Ishikawa (cell line): Measurements from ENCODE around the gene RFESD.

Source experiments
- CEBPB ChIP-seq: IDR thresholded peaks from 2 replicates; pipeline ENCODE4 v1.6.1; 2012
- CREB1 ChIP-seq: IDR thresholded peaks from 2 replicates; pipeline ENCODE4 v1.6.1; 2012; ENCODE audit warnings: low read depth
- EGR1 ChIP-seq: IDR thresholded peaks from 2 replicates; pipeline ENCODE4 v1.6.1; 2012
- EP300 ChIP-seq: IDR thresholded peaks from 2 replicates; pipeline ENCODE4 v1.6.1; 2012; ENCODE audit warnings: borderline replicate concordance
- FOXM1 ChIP-seq: IDR thresholded peaks from 2 replicates; pipeline ENCODE4 v1.6.1; 2012; ENCODE audit warnings: low read depth, borderline replicate concordance
- MAX ChIP-seq: IDR thresholded peaks from 2 replicates; pipeline ENCODE4 v1.6.1; 2012
- NFIC ChIP-seq: IDR thresholded peaks from 2 replicates; pipeline ENCODE4 v1.6.1; 2012
- RAD21 ChIP-seq: IDR thresholded peaks from 2 replicates; pipeline ENCODE4 v1.6.1; 2012; ENCODE audit warnings: low read depth
- TAF1 ChIP-seq: IDR thresholded peaks from 2 replicates; pipeline ENCODE4 v1.6.1; 2012; ENCODE audit warnings: low read depth, mild to moderate bottlenecking
- TCF12 ChIP-seq: IDR thresholded peaks from 2 replicates; pipeline ENCODE4 v1.6.1; 2012; ENCODE audit warnings: low read depth
- TEAD4 ChIP-seq: IDR thresholded peaks from 2 replicates; pipeline ENCODE4 v1.6.1; 2012
- USF1 ChIP-seq: IDR thresholded peaks from 2 replicates; pipeline ENCODE4 v1.6.1; 2012
- YY1 ChIP-seq: IDR thresholded peaks from 2 replicates; pipeline ENCODE4 v1.6.1; 2012; ENCODE audit warnings: low read depth
- ZBTB7A ChIP-seq: IDR thresholded peaks from 2 replicates; pipeline ENCODE4 v1.6.1; 2012; ENCODE audit warnings: low read depth
- TF ChIP-seq, protein P1 (sequence below): IDR thresholded peaks from 2 replicates; pipeline ENCODE4 v1.6.1; 2012; ENCODE audit warnings: low read depth, mild to moderate bottlenecking

RFESD gene

DNA sequence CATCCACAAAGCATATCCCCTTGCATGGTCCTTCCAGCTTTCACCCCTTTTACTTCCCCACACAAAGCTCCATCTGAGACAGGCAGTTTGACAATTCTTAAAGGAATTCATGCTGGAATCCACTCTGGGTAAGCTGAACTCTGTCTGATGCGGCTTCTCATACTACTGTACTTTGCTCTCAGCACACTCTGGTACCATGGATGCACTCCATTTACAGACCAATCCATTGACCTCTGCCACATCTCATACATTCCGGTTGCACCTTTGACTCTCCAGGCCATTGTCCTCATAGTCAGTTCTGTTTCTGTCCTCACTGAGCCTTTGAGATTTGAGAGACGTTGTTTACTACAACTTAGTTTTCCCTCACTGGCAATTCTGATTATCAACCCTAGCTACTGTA is 24.0 kb downstream of the RFESD start:
- TF ChIP-seq EGR1: no peak
- TF ChIP-seq CEBPB: no peak
- TF ChIP-seq TEAD4: no peak
- no peak for TF ChIP-seq FOXM1

GRCh38 chr5:95671826-95672225 is 25.2 kb downstream of the RFESD start:
- TF ChIP-seq RAD21 (no peak), ZBTB7A (no peak), EP300 (no peak), CREB1 (no peak), NFIC (no peak), TCF12 (no peak), TEAD4 (no peak), EGR1 (no peak), MAX (no peak), YY1 (no peak), USF1 (no peak), CEBPB (no peak), FOXM1 (no peak)
- TF ChIP-seq, protein P1, sequence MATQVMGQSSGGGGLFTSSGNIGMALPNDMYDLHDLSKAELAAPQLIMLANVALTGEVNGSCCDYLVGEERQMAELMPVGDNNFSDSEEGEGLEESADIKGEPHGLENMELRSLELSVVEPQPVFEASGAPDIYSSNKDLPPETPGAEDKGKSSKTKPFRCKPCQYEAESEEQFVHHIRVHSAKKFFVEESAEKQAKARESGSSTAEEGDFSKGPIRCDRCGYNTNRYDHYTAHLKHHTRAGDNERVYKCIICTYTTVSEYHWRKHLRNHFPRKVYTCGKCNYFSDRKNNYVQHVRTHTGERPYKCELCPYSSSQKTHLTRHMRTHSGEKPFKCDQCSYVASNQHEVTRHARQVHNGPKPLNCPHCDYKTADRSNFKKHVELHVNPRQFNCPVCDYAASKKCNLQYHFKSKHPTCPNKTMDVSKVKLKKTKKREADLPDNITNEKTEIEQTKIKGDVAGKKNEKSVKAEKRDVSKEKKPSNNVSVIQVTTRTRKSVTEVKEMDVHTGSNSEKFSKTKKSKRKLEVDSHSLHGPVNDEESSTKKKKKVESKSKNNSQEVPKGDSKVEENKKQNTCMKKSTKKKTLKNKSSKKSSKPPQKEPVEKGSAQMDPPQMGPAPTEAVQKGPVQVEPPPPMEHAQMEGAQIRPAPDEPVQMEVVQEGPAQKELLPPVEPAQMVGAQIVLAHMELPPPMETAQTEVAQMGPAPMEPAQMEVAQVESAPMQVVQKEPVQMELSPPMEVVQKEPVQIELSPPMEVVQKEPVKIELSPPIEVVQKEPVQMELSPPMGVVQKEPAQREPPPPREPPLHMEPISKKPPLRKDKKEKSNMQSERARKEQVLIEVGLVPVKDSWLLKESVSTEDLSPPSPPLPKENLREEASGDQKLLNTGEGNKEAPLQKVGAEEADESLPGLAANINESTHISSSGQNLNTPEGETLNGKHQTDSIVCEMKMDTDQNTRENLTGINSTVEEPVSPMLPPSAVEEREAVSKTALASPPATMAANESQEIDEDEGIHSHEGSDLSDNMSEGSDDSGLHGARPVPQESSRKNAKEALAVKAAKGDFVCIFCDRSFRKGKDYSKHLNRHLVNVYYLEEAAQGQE: no peak

DNA sequence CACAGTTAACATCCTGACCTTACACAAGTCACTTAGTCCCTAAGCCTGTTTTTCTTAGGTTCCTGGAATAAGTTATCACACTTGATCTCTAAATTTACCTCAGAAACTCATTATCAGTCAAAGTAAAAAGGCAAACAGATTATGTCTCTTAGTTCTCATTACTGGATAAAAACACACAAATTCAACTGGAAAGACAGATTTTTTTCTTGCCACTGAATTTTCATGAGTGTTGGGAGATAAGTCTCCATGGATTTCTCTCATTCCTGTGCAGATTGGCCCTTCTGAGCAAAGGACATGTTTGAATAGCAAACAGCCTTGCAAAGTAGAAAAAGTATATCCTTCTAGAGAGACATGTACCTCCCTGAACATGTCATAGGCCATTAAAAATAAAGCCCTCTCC is 26.1 kb downstream of the RFESD start:
- TF ChIP-seq FOXM1: no peak
- TF ChIP-seq, protein P1: no peak
- no peak for TF ChIP-seq USF1
- TF ChIP-seq EP300: no peak

DNA sequence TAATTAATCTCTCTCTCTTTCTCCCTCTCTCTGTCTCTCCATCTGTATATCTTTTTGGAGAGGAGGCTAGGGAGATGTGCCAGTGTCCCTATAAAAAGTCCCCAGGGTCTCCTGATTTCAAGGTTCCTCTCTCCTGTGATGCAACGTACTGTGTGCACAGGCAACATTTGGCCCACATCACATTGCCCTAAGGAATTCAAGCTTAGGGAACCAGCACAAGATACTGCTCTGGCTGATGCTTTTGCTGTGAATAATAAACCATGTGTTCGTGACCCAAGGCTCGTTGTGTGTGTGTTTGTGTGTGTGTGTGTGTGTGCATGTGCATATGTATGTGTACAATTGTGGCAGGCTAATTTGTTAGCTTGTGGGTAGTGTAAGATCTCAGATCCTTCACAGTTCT is 26.5 kb downstream of the RFESD start:
- TF ChIP-seq CREB1: no peak
- TF ChIP-seq TCF12: no peak
- TF ChIP-seq TAF1: no peak
- no peak for TF ChIP-seq RAD21
- TF ChIP-seq YY1: no peak
- no peak for TF ChIP-seq FOXM1
- no peak for TF ChIP-seq ZBTB7A

GRCh38 chr5:95682891-95683290 is 36.3 kb downstream of the RFESD start, which contains the start of gene SPATA9:
TSS of gene SPATA9 (minus strand) at chr5:95682991. CDS start at chr5:95682854, 137 bp downstream.
- TF ChIP-seq TCF12: no peak
- TF ChIP-seq MAX: no peak
- no peak for TF ChIP-seq RAD21
- TF ChIP-seq YY1: no peak
- TF ChIP-seq CEBPB: no peak
- TF ChIP-seq, protein P1: no peak
- TF ChIP-seq CREB1: no peak
- TF ChIP-seq TAF1: no peak
- TF ChIP-seq FOXM1: no peak
- no peak for TF ChIP-seq EP300
- TF ChIP-seq ZBTB7A: no peak

DNA sequence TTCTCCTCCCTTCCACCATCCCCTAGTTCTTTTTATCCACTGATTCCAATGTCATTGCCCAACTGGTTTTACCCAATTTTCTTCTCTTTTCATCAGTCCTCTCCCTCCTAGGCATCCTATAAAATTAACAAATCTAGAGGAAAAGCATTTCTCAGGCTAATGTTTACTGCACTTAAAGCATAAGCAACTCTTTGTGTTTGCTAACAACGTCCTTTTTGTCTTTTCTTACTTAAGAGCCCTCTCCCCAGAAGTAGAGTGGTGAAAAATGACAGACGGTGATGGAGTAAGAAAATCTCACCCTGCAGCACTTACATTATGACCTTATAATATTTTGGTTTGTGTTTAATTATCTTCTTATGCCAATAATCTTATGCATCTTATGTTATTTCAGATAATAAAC is 37.8 kb downstream of the RFESD start:
- TF ChIP-seq MAX (no peak), FOXM1 (no peak), YY1 (no peak), EGR1 (no peak), USF1 (no peak)
